ENCODE measurements around the gene DDT. TPM values are rescaled to one million over a fixed set of nuclear protein-coding genes. Genes with fewer than 3 reads are reported as not detected.

The DDT gene
- total RNA-seq, 2 donors from 2014 or later: 131 to 285 TPM

- Histone ChIP-seq H3K9me3 (no peaks in the 10 kb centered on the region), H3K36me3 (no peaks in the 10 kb centered on the region), H3K4me3 (no peak overlapping the region), H3K27ac (no peak overlapping the region), H3K4me1 (replicated peaks) (no peaks in the 10 kb centered on the region), H3K27me3 (replicated peaks; ENCODE audit: insufficient read depth) (no peaks in the 10 kb centered on the region)
- intact Hi-C loops (cut with DNase I): loop anchor here (5.0 kb wide), 1 partner anchor 148 kb away; no protein-coding TSS in a partner anchor
- TF ChIP-seq POLR2AphosphoS5 (IDR thresholded peaks at IDR 0.05) (no peak), POLR2A (IDR thresholded peaks at IDR 0.05) (no peak)
- TF ChIP-seq, protein P1, sequence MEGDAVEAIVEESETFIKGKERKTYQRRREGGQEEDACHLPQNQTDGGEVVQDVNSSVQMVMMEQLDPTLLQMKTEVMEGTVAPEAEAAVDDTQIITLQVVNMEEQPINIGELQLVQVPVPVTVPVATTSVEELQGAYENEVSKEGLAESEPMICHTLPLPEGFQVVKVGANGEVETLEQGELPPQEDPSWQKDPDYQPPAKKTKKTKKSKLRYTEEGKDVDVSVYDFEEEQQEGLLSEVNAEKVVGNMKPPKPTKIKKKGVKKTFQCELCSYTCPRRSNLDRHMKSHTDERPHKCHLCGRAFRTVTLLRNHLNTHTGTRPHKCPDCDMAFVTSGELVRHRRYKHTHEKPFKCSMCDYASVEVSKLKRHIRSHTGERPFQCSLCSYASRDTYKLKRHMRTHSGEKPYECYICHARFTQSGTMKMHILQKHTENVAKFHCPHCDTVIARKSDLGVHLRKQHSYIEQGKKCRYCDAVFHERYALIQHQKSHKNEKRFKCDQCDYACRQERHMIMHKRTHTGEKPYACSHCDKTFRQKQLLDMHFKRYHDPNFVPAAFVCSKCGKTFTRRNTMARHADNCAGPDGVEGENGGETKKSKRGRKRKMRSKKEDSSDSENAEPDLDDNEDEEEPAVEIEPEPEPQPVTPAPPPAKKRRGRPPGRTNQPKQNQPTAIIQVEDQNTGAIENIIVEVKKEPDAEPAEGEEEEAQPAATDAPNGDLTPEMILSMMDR (IDR thresholded peaks at IDR 0.05): no peak
- WGBS: 88% methylated on average over 7 of the region's 7 CpGs
- DNase-seq (ENCODE audit: low spot score): no peak
Measured at GRCh38 chr22:24009227-24010017, 35.2 kb upstream of the DDT start.

DNA sequence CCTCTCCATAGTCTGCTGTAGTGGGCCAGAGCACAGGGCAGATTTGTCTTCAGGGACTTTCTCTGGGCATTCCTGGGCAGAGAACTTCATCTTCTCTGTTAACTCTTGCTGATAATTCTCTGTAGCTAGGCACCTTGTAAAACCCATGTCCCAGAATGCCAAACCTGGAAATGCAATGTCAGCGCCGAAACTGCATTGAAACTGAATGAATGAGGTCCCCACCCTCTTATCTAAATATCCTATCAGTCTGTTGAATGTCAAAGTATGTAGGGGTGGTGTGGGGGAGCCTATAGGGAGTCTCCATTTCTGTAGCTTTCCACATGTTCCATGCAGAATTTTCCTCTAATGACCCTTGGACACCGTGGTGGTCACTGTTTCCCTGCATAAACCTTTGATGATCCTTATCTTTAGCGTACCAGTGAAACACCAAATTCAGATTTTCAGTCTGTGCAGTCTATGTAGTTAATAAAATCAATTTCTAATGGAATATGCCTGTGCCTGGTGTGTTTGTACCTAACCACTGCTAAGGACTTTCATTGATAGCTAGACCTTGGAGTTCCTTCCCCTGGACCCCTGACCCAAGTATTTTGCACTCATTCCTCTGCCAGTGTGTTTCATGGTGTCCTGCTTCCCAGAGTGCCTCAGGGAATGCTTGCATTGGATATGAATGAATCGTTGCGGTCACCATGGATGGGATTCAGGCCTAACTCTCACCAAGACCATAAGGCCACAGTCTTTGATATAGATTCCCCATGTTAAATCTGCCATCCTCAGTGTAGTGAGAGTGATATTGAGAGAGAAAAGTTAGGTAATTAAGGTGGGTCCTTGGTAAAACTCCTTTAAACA, 34.4 kb upstream of the DDT start:
- 81% methylated on average over 6 of the region's 6 CpGs for WGBS
- TF ChIP-seq, protein P1 (IDR thresholded peaks at IDR 0.05): no peak
- no peak for TF ChIP-seq POLR2AphosphoS5 (IDR thresholded peaks at IDR 0.05)
- TF ChIP-seq POLR2A (IDR thresholded peaks at IDR 0.05): no peak
- H3K9me3 ChIP-seq: no peaks in the 10 kb centered on the region
- H3K4me3 ChIP-seq: no peak overlapping the region
- no peak overlapping the region for H3K27ac ChIP-seq
- H3K36me3 ChIP-seq: no peaks in the 10 kb centered on the region
- no peaks in the 10 kb centered on the region for H3K4me1 ChIP-seq (replicated peaks)
- intact Hi-C loops (cut with DNase I): loop anchor here (5.0 kb wide), 1 partner anchor 149 kb away; no protein-coding TSS in a partner anchor
- H3K27me3 ChIP-seq (replicated peaks; ENCODE audit: insufficient read depth): no peaks in the 10 kb centered on the region
- no peak for DNase-seq (ENCODE audit: low spot score)

- Histone ChIP-seq H3K4me3 (no peak overlapping the region), H3K27ac (no peak overlapping the region), H3K36me3 (no peaks in the 10 kb centered on the region), H3K27me3 (replicated peaks; ENCODE audit: insufficient read depth) (no peaks in the 10 kb centered on the region), H3K4me1 (replicated peaks) (no peaks in the 10 kb centered on the region), H3K9me3 (no peaks in the 10 kb centered on the region)
- DNase-seq (ENCODE audit: low spot score): no peak
- TF ChIP-seq, protein P1 (IDR thresholded peaks at IDR 0.05): no peak
- TF ChIP-seq POLR2AphosphoS5 (IDR thresholded peaks at IDR 0.05): no peak
- no peak for TF ChIP-seq POLR2A (IDR thresholded peaks at IDR 0.05)
- intact Hi-C loops (cut with DNase I): loop anchor here (5.0 kb wide), 1 partner anchor 149 kb away; no protein-coding TSS in a partner anchor
- WGBS: 70% methylated on average over 1 of the region's 1 CpG
Measured at GRCh38 chr22:24008022-24008283, 33.7 kb upstream of the DDT start.

DNA sequence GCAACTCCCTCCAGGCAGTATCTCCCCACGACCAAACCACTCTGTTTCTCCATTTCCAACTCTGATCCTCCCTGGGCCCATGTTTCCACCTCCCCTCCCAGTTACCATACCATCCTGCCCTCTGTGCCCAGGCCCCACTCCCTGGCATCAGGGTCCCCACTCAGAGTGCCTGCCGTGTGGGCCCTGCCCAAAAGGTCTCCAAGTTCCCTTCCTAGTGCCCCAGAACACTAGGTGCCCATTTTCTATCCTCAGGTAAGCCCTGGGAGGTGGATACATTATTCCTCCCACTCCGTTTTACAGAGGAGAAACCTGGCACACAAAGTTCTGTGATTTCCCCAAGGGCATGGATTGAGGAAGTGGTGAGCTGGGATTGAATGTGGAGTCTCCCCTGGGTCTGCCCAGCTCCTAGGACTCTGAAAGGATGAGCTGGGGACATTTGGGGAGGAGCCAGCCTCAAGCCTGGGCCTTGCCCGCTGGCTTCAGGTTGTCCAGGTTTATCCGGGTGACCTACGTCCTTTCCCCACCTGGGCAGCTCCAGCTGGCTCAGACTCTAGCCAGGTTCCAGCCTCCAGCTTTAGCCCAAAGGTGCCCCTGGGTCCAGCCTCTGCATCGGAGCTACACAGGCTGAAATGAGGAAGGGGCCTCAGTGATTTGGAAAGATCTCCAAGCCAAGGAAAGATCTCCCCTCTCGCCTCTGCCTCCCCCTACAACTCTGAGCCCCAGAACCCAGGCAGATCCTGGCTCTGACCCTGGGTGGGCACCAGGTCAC, 33.2 kb upstream of the DDT start:
- TF ChIP-seq, protein P1 (IDR thresholded peaks at IDR 0.05): no peak
- TF ChIP-seq POLR2A (IDR thresholded peaks at IDR 0.05): no peak
- no peak for TF ChIP-seq POLR2AphosphoS5 (IDR thresholded peaks at IDR 0.05)
- Histone ChIP-seq H3K4me1 (replicated peaks) (no peaks in the 10 kb centered on the region), H3K27me3 (replicated peaks; ENCODE audit: insufficient read depth) (no peaks in the 10 kb centered on the region), H3K27ac (no peak overlapping the region), H3K36me3 (no peaks in the 10 kb centered on the region), H3K9me3 (no peaks in the 10 kb centered on the region), H3K4me3 (no peak overlapping the region)
- intact Hi-C loops (cut with DNase I): loop anchor here (5.0 kb wide), 1 partner anchor 150 kb away; no protein-coding TSS in a partner anchor
- DNase-seq (ENCODE audit: low spot score): no peak
- WGBS: 79% methylated on average over 8 of the region's 8 CpGs

All from prostate gland (tissue), 2 donors.